Measurements from ENCODE around the gene PTPN1.

The PTPN1 gene

GRCh38 chr20:50580016-50580747 lies 70.0 kb downstream of the PTPN1 start:
- peak; percentile 72 for DNase-seq

GRCh38 chr20:50580842-50581544 lies 70.8 kb downstream of the PTPN1 start:
- no peak for DNase-seq

DNA sequence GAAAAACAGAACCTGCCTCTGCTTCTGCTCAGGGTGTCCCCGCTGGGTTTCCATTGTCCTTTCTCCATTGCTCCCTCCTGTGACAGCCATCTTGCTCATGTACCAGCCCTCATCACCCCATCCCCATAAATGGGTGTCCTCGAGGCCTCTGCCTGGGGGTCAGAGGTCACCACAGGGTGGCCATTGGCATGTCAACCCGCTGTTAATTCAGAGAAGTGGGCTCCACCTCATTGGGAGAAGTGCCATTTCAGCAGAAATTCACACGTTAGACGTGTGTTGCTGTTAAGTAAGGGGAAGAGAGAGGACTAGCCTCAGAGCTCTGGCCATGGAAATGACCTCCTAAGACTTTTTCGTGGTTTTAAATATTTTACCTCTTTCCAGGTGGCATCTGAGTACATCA lies 71.9 kb downstream of the PTPN1 start:
- no peak for DNase-seq

DNA sequence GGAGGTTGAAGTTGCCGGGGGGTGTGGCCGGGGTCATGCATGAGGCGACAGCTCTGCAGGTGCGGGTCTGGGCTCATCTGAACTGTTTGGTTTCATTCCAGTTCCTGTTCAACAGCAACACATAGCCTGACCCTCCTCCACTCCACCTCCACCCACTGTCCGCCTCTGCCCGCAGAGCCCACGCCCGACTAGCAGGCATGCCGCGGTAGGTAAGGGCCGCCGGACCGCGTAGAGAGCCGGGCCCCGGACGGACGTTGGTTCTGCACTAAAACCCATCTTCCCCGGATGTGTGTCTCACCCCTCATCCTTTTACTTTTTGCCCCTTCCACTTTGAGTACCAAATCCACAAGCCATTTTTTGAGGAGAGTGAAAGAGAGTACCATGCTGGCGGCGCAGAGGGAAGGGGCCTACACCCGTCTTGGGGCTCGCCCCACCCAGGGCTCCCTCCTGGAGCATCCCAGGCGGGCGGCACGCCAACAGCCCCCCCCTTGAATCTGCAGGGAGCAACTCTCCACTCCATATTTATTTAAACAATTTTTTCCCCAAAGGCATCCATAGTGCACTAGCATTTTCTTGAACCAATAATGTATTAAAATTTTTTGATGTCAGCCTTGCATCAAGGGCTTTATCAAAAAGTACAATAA lies 72.5 kb downstream of the PTPN1 start:
- no peak for DNase-seq

GRCh38 chr20:50583442-50584150 lies 73.4 kb downstream of the PTPN1 start:
- DNase-seq = no peak

GRCh38 chr20:50584687-50585086 lies 74.5 kb downstream of the PTPN1 start:
- no peak for DNase-seq

DNA sequence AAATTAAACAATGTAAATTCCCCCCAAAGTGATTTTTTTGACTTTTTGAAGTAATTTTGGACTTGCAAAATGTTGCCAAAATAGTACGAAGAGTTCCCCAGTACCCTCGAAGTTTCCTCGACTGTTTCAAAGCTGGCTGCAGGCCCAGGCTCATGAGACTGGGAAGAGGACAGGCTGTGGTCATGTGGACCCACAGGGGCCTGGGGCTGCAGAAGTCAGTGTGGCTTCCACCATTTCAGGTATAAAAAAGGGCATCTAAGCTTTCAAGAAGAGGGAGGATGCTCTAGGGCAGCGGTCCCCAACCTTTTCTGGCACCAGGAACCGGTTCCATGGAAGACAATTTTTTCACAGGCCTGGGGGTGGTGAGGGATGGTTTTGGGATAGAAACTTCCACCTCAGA lies 75.0 kb downstream of the PTPN1 start:
- no peak for DNase-seq

DNA sequence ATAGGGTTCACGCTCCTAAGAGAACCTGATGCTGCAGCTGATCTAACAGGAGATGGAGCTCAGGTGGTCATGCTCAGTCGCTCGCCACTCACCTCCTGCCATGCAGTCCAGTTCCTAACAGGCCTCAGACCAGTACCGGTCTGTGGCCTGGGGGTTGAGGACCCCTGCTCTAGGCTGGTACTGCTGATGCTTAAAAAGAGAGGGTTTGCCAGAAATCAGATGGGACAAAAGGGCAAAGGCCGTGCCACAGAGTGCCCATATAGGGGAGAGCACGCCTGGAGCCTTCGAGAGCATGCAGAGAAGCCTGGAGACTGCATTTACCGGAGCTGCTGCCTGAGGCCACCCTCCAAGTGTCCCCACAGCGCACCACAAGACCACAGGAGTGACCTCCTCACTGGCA lies 75.5 kb downstream of the PTPN1 start:
- DNase-seq = no peak

GRCh38 chr20:50586531-50587232 lies 76.5 kb downstream of the PTPN1 start:
- no peak for DNase-seq

DNA sequence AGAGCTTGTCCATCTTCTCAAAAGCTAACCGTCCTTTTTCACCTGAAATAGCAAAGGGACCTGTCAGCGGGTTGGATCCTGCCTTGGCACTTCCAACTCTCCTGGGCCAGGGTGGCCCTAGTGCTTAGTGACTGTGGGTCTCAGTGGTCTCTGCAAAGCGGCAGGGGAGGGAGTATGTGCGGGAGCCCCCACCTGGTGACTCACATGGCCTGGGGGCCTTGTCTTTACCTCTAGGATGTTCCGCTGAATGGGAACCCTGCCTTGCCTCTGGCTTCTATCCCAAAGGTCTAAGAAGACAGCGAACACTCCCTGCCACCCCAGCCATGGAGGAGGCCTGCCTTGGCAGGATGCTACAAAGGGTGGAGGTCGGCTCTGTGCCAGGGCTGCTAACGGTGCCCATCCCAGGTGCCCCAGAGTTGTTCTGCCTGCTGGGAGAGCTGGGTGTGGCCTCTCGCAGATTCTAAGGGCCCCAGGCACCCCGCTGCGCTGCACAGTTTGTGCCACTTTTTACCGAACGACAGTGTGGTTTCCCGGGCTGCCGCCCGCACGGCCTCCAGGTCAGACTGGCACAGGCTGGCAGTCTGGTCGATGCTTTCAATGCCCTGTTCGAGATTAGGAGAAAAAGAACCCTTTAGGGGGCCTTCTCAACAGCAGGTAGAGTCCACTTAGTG lies 77.2 kb downstream of the PTPN1 start:
- DNase-seq = no peak

DNA sequence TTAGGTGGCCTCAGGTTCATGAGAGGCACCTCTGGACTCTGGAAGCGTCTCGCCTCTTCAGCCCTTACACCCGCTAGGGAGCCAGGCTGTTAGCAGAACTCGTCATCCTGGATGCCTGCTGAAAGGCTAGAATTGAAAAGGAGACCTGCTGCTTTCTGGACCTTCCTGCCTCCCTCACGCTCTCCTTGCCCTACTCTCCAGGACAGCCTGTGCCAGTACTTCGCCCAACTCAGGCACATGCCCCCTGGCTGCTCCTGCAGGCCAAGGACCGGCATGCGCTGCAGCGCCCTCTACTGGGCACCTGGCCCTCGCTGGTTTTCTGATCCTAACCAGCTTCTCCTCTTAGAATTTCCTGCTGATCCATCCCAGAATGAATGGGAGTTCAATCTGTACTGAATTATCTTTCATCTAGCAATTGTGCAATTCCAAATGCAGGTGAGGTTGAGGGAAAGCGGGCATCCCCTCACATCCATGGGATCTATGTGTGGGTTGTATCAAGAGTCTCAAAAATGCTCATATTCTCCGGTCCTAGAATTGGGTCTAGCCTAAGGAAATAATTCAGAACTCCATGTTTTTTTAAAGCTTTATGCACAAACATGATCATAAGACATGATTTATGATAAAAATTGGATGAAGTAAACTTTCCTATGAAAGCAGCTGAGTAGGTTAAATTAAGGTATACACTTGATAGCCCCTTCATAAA lies 78.0 kb downstream of the PTPN1 start:
- DNase-seq = peak; percentile 81

DNA sequence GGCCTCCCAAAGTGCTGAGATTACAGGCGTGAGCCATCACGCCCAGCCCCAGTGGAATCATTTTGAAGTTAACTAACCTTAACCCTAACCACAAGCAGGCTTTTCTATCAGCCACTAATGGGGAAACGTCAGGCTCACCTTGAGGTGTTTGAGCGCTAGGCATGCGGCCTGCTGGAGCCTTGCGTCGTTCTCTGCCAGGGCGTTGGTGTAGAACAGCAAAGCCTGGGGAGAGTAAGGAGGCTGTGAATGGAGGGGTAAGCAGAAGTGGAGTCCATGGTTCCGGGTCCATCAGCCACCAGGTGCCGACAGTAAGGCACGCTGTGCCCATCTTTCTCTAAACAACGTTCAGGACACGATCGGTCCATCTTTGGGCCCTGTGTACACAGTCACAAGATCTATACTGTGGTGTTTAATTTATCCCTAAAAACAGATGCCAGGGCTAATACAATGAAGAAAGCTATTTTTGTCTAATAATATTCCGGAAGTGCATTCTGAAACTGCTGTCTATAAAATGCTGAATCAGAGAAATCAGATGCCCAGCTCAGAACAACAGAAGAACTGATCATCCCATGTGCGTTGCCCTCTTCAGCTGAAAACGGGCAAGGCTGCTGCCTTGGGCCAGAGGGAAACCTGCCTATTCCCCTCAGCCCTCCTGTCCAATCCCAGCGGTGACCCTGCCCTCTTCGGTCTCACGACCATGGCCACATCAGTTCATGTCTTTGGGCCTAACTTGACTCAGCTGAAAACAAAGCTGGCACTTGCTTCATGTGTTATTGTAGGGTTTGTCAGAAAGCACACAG lies 79.6 kb downstream of the PTPN1 start:
- no peak for DNase-seq

GRCh38 chr20:50590348-50590664 lies 80.1 kb downstream of the PTPN1 start:
- no peak for DNase-seq

- no peak for DNase-seq
Observed at GRCh38 chr20:50591233-50591852, 81.2 kb downstream of the PTPN1 start.

DNA sequence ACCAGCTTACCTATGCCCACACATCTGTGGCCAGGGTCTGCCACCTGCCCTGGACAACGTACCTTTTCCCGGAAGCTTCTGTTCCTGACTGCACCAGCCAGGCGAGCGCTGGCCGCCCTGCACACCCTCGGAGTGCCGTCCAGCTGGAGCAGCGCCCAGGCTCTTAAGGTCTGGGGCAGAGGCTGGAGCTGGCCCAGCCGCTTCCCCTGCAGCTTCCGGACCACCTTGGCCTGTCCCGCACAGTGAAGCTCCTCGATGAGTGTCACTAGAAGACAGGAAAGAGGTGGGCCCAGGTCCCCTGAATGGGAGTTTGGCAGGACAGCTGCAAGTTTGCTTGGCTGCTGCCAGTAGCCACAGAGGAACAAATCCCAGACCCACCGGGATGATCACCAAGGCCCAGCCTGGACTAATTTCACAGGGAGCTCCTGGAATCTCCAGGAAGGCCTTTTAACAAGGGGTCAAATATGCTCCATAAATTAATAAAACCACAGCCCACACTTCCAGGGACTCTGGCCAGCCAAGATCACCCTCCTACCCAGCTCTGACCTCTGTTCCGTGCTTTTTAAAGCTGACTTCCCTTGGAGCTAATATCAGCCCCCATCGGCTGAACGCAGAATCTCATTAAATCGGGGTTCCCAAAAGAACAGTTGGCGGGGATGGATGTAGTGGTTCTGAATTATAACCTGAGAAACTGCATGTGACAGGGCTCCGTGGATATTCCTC lies 82.3 kb downstream of the PTPN1 start:
- no peak for DNase-seq

DNA sequence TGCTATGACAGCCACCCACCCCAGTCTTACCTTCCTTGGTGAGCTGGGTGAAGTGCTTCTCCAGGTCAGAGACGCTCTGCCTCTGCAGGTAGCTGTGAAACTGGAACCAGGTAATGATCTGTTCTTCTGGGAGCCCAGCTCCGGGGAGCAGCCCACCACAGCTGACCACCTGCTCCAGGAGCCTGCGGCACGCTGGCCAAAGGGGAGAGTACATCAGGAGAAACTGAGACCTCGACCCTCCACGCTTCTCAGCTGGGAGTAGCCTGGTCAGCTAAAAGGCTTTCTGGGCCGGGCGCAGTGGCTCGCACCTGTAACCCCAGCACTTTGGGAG lies 82.8 kb downstream of the PTPN1 start:
- DNase-seq = no peak

DNA sequence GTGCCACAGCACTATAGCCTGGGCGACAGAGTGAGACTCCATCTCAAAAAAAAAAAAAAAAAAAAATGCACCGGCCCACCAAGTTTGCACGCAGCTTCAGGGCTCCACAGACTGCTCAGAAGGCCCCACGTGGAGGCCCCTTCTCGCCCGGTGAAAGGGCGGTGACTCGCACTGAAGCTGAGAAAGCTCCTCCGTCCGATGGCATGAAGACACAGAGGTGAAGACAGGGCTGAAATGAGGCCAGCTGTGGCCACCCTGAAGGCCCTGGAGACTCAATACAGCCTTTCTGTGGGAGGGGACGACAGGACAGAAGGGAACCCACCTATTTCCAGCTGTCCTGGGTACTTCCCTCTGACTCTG lies 84.0 kb downstream of the PTPN1 start:
- DNase-seq = no peak

DNA sequence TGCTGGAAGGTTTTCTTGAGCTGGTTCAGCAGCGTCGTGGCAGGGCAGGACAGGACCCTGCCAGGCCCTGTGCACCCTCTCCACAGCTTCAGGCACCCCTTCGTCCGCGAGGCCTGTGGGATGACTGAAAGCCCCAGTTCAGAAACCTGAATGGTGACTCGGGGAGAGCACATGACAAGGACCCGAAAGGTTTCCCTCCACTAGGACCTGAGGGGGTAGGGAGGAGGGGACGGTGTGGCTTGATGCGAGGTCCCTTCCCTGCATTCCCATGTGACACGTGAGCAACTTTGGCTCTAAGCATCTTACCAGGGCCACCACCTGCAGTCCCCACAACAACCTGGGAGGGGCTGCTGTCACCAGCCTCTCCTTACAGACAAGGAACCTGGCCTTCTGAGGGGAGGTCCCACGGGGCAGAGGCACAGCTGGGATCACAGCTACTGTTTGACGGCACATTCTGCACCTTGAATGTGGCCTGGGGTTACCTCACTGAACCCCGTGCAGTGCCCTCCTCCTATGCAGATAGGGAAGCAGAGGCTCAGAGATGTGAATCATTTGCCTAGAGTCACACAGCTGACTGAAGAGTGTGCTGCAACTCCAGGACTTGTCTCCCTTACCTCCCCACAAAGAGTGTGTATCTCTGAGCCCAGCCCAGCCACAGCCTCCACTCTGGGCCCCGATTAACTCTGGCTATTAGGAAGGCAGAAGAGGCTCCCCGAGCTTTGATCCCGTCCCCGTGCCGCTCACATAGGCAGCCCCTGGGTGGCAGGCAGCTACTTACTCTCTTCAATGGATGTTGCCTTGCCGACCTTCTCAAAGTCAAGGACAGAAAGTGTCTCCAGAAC lies 84.6 kb downstream of the PTPN1 start:
- DNase-seq = no peak

GRCh38 chr20:50595433-50595895 lies 85.3 kb downstream of the PTPN1 start:
- no peak for DNase-seq

Measured in hematopoietic multipotent progenitor cell treated with erythropoietin and hydrocortisone succinate and interleukin-3 and kit ligand, for 4 days (in vitro differentiated cells).